Erythroblast (primary cell): ENCODE measurements around the gene CTIF.

Source experiments
- GATA1 ChIP-seq: IDR thresholded peaks from 2 replicates; pipeline ENCODE4 v1.6.1; 2011; ENCODE audit warnings: low read depth, mild to moderate bottlenecking, control low read depth, low read length, moderate library complexity
- POLR2A ChIP-seq: IDR thresholded peaks from 2 replicates; pipeline ENCODE4 v1.6.1; 2011; ENCODE audit warnings: mild to moderate bottlenecking, low read length

GRCh38 chr18:48733643-48734253, 194.9 kb downstream of the CTIF start:
- TF ChIP-seq POLR2A (no peak), GATA1 (no peak)
